ENCODE results near the gene TRPC4AP.
A peak's percentile ranks its signal among the peaks of the same experiment; 100 is the strongest.
"Not testable (repeated sequence)": the region's sequence is repeated elsewhere in the genome, so short reads cannot be mapped to it uniquely, and the experiment has no call there.

Gene TRPC4AP, protein sequence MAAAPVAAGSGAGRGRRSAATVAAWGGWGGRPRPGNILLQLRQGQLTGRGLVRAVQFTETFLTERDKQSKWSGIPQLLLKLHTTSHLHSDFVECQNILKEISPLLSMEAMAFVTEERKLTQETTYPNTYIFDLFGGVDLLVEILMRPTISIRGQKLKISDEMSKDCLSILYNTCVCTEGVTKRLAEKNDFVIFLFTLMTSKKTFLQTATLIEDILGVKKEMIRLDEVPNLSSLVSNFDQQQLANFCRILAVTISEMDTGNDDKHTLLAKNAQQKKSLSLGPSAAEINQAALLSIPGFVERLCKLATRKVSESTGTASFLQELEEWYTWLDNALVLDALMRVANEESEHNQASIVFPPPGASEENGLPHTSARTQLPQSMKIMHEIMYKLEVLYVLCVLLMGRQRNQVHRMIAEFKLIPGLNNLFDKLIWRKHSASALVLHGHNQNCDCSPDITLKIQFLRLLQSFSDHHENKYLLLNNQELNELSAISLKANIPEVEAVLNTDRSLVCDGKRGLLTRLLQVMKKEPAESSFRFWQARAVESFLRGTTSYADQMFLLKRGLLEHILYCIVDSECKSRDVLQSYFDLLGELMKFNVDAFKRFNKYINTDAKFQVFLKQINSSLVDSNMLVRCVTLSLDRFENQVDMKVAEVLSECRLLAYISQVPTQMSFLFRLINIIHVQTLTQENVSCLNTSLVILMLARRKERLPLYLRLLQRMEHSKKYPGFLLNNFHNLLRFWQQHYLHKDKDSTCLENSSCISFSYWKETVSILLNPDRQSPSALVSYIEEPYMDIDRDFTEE

DNA sequence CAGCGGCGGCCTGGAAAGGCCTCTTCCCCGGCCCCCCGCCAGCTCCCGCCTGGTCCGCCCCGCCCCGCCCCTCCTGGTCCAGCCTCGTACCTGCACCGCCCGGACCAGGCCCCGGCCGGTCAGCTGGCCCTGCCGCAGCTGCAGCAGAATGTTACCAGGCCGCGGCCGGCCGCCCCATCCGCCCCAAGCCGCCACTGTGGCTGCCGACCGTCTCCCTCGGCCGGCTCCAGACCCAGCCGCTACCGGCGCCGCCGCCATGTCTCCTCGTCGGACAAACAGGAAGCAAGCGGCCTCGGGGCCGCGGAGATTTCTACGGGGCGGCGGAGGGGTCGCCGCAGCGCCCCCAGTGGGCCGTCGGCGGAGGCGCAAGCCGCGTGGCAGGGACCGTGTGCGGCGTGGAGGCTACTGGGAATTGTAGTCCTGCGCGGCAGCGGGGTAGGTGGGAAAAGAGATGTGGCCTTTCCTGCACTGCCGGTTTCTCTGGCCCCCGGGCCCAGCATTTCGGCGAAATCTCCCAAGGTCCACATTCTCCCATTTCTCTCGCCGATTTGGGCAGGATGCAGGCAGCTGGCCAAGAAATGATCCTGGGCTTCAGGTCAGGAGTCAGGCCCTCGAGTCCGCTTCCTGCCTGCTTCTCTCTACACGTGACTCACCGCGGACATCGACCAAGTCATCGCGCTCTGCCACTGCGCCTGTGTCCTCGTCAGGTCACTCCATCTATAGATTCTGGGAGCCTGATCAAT is at the start of gene TRPC4AP:
TSS of gene TRPC4AP (minus strand) at position 284 of the 743 bp plus-strand sequence. CDS start at position 258, 26 bp downstream.
- DNase-seq = peak; percentile 90

DNA sequence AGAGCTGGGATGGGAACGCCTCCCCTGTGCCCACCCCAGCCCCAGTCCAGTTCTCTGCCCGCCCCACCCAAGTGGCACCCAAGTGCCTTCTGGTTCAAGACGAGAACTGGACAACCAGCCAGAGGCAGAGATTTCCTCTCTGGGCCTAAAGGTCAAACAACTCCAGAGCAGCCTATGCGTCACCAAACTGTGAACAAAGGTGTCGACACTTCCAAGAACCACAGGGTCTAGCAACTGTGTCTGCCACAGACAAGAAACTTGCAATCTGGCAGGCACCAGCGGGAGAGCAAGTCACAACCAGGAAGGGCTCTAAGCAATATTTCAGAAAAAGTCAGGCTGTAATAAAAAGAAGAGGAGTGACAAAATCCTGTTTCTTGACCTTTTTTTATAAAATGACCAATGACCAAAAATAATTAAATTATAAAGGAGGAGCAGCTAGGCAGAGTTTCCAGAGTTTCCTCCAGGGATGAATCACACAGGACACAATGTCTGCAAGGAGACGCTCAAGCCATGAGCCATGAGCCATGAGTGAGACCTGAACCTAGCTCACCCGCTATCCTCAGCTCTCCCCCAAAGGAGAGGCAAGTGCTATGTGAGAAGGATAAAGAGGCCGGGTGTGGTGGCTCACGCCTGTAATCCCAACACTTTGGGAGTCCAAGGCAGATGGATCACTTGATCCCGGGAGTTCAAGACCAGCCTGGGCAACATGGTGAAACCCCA is 43.4 kb upstream of the TRPC4AP start:
- DNase-seq = no peak

DNA sequence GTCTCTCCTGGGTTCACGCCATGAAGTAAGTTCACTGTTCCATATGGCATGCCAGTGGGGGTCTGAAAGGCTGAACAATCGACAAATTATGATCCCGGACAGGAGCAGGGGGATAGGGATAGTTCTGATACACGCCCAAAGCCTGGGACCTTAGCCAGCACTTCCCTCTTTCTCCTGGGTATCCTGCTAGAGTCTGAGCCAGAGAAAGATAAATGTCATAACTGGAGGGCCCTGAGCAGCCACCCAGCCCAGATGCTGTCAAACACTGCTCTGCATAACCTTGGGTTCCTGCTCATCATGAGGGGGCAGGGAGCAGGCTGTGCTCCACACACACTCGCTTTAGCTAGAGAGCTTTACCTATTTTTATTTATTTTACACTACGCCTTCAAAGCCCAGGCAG is 42.3 kb upstream of the TRPC4AP start:
- no peak for DNase-seq

DNA sequence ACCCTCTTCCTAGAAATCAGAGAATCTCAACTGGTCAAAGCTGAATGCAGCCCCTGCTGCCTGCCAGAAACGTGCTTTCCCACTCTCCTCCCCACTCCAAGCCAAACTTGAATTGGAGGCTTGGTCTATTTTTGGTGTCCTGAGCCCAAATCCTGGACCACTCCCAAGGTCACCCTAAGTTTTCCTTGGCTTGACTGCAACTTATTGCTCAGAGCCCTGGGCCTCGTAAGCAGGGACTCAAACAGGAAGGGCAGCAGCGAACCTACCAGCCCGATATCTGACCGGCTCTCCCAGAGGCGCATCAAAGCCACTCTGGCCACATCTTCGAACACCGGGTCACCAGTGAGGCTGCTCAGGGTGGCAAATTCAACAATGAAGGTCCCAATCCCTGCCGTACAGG is 41.9 kb upstream of the TRPC4AP start:
- no peak for DNase-seq

DNA sequence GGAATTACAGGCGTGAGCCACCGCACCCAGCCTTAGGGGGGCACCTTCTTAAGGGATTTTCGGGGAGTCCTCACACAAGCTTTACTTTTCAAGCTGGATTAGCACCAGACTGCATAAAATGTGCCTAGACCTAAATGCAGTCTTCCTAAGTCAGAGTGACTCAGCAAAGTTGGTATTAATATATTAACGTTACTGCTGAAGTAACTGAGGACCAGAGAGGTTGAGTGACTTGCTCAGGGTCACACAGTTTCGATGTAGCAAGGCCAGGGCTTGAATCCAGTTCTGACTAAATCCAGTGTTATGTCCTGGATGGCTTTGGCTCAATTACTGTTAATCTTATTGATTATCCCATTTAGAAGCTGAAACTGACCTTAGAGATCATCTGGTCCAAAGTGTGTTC is 41.1 kb upstream of the TRPC4AP start:
- no peak for DNase-seq

DNA sequence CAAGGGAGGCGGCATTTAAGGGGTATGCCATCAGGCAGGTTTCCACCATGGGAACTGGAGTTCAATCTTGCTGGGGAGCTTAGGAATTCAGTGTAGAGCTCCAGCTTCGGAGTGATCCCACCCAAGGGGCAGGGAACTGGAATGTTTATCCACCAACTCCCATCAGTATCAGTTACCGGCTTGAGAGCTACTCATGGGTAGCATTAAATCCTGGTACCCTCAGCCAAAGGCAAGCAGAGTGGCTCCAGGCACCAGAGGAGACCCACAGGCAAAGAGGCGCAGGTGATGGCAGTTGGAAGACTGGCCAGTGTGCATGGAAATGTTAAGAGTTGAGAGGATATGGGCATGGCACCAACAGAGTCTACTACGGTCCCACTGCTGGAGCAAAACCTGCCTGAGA is 40.4 kb upstream of the TRPC4AP start:
- no peak for DNase-seq

DNA sequence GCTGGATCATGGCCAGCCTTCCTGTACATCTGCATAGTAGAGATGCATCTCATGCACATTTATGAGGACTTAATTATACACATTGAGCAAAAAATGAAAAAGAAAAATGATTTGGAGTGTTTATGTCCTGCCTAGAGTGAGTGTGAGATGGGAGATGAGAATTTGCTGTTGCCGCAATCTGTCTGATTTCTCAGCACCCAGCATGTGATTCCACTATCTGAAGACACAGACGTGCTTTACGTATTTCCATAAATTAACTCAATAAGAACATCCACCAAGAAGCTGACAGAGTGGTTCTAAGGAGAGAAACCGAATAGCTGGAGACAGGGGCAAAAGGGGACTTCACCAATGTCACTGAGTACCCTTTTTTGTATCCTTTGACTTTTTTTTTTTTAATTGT is 39.3 kb upstream of the TRPC4AP start:
- DNase-seq = no peak

DNA sequence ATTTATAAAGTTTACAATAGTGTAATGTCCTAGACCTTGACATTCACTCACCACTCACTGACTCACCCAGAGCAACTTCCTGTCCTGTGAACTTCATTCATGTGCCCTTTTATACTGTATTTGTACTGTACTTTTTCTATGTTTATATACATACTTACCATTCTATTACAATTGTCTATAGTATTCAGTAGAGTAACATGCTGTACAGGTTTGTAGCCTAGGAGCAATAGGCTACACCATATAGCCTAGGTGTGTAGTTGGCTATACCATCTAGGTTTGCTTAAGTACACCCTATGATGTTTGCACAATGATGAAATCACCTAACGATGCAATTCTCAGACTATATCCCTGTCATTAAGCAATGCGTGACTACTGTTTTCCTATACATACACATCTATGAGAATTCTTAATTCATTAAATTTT is 37.1 kb upstream of the TRPC4AP start:
- no peak for DNase-seq

DNA sequence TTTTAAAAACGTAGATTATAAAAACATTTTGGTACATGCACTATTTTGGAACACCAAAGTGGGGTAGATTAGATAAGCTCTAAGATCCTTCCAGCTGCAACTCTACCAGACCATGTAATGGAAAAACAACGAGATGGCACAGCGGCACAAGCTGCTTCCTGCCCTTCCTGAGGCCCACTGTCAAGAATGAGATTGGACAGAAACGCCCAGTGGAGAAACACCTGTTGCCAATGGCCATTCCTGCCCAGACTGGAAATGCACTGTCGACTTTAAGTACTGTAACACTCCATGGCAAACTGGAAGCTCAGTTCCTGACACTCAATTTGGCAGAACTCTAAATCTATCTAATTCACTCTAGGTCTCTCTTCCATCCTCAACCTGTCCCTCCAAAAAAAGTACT is 33.1 kb upstream of the TRPC4AP start:
- DNase-seq = no peak

DNA sequence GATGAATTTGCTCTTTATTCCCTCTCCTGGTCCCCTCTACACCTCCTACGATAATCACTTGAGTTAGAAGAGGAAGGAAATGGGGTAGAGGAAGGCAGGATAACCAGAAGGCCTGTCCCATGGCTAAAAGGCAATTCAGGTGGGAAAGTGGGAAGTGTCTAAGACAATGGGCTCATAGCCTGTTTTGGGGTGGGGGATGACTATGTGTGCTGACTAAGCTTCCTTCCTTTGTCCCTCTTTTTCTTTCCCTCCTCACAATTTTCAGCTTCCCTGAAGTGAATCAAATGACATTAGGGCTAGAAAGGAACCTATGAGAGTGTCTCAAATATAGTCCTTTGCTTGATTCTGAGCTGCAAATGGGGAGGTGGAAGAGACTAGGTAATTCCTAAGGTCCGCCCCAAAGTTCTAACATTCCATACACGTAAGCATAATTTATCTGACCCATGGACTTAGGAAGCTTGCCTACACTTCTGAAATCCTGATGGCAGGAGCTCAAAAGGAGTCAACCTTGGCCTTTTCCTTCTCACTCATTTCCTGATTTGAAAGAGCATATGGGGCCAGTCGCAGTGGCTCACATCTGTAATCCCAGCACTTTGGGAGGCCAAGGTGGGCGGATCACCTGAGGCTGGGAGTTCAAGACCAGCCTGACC is 30.3 kb upstream of the TRPC4AP start:
- no peak for DNase-seq

DNA sequence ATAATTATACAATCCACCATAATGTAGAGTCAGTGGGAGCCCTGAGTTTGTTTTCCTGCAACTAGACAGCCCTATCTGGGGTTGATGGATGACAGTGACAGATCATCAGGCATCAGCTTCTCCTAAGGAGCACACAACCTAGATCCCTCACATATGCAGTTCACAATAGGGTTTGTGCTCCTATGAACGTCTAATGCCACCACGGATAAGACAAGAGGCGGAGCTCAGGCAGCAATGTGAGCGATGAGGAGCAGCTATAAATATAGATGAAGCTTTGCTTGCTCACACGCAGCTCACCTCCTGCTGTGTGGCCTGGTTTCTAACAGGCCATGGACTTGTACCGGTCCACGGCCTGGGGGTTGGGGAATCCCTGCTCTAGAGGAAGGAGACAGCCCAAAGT is 28.6 kb upstream of the TRPC4AP start:
- no peak for DNase-seq

DNA sequence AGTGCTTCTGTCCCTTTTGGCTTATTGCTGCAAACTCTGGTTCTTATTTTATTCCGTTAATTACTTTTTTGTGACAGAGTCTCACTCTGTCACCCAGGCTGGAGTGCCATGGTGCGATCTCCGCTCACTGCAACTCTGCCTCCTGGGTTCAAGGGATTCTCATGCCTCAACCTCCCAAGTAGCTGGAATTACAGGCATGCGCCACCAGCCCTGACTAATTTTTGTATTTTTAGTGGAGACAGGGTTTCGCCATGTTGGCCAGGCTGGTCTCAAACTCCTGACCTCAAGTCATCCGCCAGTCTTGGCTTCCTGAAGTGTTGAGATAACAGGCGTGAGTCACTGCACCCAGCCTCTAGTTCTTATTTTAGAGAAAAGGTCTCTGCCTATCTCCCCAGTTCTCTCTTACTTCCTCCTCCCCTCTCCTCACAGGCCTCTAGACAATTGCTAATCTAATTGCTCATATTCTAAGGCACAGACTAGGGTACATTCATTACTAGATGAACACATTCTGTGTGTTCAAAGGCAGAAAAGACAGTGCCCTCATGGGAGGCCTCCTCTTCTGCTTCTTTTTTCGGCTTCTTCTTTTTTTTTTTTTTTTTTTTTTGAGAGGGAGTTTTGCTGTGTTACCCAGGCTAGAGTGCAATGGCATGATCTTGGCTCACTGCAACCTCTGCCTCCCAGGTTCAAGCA is 27.6 kb upstream of the TRPC4AP start:
- DNase-seq = no peak

DNA sequence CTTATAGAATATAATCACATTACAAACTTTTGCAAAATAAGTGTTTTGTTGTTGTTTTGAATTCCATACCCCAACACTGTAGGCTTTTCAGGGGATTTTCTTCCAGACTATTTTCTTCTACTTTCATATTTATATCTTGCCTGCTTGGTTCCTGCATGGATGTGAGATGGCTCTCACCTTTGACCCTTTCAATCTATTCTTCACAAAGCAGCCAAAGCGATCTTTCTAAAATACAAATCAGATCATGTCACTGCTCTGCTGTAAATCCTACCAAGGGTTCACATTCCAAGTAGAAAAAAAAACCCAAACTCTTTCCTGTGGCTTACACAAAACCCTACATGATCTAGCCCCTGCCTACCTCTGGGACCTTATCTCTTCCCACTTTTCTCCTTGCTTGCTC is 25.0 kb upstream of the TRPC4AP start:
- no peak for DNase-seq

DNA sequence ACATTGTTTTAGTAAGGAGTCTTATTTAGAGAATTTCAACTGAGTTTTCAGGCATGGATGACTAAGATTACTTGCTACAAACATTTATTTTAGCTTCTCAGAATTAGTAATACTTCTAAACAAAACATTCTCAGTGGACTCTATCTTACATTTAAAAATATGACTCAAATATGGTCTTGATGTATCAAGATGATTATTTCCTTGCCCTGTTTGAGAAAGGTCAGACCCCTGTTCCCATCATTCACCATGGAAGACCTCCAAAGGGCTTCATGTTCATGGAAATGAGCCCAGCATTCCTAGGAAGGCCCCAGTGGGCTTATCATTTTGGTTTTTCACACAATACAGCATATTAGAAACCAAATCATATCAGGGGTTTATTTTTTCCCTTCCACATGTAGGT is 24.6 kb upstream of the TRPC4AP start:
- no peak for DNase-seq

DNA sequence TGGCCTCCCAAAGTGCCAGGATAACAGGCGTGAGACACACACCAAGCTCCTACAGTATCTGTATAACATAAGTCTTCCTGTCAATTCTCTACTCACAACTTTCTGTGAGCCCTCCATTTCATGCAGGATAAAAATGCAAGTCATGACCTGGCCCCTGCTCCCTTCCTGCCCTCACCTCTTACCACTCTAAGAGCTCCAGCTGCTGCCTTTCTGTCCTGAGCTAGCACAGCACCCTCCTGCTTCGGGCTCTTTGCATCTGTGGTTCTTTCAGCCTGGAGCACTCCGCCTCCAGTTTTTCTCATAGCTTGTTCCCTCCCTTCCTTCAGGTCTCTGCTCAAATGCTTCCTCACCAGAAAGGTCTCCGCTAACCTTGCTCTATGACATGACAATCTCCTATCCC is 23.7 kb upstream of the TRPC4AP start:
- no peak for DNase-seq

DNA sequence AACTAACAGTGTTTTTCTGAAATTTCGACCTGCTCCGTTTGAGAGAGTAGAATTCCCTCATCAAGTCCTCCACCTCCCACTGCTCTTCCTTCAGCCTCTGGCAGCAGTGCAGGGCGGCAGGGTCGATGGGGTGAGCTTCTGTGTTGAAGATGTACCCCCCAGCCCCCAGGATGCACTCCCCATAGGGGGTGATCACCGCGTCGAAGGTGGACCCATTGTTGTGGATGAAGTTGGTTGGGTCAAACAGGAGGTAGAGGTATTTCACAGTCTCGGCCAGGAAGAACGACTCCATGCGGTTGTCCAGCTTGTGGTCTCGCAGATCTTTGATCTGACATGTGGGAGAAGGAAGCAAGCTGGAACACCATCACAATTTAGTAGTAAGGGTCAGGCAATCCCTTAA is 23.0 kb upstream of the TRPC4AP start:
- no peak for DNase-seq

DNA sequence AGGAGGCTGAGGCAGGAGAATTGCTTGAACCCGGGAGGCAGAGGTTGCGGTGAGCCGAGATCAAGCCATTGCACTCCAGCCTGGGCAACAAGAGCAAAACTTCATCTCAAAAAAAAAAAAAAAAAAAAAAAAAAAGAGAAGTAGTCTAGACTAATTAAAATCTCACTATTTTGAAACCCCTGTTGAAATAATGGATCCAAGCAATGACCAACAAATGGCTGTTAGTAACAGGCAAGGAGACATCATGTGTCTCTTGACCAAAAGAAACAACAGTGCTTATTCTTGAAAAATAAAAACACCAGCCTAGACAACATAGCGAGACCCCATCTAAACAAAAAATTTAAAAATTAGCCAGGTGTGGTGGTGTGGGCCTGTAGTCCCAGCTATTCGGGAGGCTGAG is 19.7 kb upstream of the TRPC4AP start:
- DNase-seq = not testable (repeated sequence)

DNA sequence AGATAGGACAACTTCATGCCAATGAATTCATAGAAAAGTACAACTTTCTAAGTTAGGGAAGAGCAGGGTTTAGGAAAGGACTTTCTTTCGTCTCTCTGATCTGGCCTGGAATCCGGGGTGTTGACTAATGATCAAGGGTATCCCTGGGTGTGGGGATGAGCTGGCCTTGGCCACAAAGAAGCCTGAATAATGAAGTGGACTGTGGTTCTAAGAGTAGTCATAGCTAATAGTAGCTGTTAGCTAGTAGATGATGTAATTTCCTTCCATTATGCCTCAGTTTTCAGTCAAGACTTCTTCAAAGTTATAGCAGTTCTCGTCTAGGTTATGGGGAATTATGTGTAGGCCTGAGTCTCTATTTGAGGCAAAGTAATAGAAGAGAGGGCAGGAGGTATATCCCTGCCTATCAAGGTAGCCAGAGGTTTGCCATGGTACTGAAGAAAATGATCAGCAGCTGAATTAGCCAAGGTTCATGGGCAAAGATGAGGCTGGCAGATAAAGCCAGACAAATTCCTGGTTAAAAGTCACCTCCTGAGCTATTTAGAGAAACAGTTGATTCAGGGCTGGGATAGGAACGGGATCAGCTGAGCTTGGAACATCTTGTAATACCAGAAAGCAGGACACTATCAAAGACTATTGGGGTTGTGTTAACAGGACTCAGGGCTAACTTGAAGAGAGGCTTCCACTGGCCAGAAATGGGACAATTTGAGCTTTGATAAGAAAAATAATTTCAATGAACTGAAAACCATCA is 18.7 kb upstream of the TRPC4AP start:
- no peak for DNase-seq

DNA sequence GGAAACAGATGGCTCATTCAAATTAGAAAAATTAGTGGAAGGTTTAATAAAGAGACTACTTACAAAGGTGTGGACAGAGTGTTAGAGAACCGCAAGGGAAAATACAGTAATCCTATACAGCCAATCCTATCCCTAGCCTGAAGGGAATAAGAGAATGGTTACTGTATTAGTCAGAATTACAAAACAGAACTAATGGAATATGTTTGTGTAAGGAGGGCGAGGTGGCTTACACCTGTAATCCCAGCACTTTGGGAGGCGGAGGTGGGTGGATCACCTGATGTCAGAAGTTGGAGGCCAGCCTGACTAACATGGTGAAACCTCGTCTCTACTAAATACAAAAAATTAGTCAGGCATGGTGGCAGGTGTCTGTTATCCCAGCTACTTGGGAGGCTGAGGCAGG is 16.3 kb upstream of the TRPC4AP start:
- DNase-seq = no peak

DNA sequence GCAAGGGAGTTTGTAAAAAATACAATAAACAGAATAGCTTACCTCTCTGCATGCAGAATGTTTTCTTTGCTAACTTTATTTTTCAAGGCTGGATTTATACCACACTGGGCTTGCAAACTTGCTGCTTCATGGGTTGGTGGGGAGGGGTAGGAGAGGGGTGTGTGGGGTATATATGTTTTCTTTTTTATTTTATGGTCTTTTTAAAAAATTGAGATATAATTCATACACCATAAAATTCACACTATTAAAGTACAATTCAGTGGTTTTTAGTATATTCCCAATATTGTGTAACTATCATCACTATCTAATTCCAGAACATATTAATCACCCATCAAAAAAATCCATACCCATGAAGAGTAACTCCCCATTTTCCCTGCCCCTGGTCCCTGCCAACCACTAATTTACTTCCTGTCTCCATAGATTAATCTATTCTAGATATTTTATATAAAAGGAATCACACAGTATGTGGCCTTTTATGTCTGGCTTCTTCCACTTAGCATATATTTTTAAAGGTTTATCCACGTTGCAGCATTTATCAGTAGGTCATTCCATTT is 14.3 kb upstream of the TRPC4AP start:
- no peak for DNase-seq

Measured in CD4-positive, alpha-beta T cell treated with Interleukin-21 for 1 hour (primary cell).